ENCODE data around the gene APOL6.
"Not testable (repeated sequence)": the region's sequence is repeated elsewhere in the genome, so short reads cannot be mapped to it uniquely, and the experiment has no call there.

The APOL6 gene

DNA sequence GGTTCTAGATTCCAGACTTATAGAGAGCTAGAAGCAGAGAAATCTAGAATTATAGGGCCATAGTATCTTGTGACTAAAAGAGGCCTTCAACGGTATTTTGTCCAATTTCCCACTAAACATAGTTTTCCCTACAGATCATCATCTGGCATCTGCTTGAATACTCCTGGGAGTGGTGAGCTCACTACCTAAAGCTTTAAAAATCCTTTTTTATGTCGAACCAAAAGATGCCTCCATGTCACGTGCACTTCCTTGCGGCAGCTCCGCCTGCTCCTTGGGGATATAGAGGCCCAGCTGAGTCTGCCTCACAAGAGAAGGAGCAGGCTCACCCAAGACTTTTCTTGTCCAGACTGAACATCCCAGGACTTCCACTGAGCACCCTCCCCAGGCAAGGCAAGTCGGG, 26.8 kb upstream of the APOL6 start:
- Histone ChIP-seq H3K4me3 (no peak overlapping the region), H3K9me3 (no peaks in the 10 kb centered on the region), H3K27ac (no peak overlapping the region), H3K36me3 (no peaks in the 10 kb centered on the region), H3K27me3 (no peaks in the 10 kb centered on the region), H3K4me1 (peaks cover 0 to 26% (median 22%) of the 10 kb centered on the region in 4 donors)
- DNase-seq = no peak
- no peak for TF ChIP-seq CTCF (IDR thresholded peaks at IDR 0.05)
- intact Hi-C loops (cut with DNase I; ENCODE audit: low total_unique reads) = loop anchor here (5.0 kb wide), 1 partner anchor 189 kb away; no protein-coding TSS in a partner anchor

DNA sequence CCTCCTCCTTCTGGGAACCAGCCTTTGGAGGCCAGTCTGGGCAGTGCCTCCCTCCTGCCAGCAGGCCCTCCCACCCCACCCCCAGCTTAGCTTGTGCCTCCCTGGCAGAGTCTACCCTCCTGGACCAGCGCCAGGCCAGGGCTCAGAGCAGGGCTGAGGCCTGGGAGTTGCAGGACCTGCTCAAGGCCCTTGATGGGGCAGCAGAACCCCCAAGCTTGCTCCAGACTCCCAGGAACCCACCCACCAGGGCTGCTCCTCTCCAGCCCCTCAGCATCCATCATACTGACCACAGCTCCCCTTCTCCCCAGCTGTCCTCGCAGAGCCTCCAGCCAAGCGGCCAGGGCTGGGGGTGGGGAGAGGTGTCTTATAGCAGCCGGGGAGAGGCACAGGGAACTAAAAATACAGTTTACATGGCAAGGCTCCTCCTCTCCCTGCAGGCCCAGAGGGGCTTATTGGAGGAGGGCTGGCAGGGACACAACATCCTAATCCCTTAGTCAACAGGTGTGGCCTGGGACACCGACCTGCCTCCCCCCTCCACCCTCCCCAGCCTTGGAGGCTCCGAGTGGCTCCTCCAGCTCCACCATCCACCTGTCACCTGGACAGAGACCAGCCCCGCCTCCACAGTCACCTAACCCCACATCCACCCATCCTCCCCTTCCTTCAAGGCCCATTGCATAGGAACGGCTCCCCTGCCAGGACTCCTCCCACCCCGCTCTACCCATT, 25.9 kb upstream of the APOL6 start:
- peaks cover 0 to 31% (median 24%) of the 10 kb centered on the region in 4 donors for H3K4me1 ChIP-seq
- no peaks in the 10 kb centered on the region for H3K36me3 ChIP-seq
- H3K27ac ChIP-seq = peak overlapping the region in 1 of 2 donors; percentile 9
- H3K4me3 ChIP-seq = no peak overlapping the region
- no peak for DNase-seq
- no peaks in the 10 kb centered on the region for H3K9me3 ChIP-seq
- H3K27me3 ChIP-seq = no peaks in the 10 kb centered on the region
- TF ChIP-seq CTCF (IDR thresholded peaks at IDR 0.05) = no peak
- intact Hi-C loops (cut with DNase I; ENCODE audit: low total_unique reads) = loop anchor here (5.0 kb wide), 1 partner anchor 190 kb away; no protein-coding TSS in a partner anchor

- not testable (repeated sequence) for DNase-seq, H3K27ac ChIP-seq, H3K36me3 ChIP-seq, H3K27me3 ChIP-seq, H3K9me3 ChIP-seq, H3K4me3 ChIP-seq
- peaks cover 0 to 36% (median 24%) of the 10 kb centered on the region in 4 donors for H3K4me1 ChIP-seq
- intact Hi-C loops (cut with DNase I; ENCODE audit: low total_unique reads) = loop anchor here (5.0 kb wide), 1 partner anchor 192 kb away; no protein-coding TSS in a partner anchor
Observed at GRCh38 chr22:35623885-35624284, 24.4 kb upstream of the APOL6 start.

GRCh38 chr22:35624547-35624946, 23.7 kb upstream of the APOL6 start:
- H3K27ac ChIP-seq = no peak overlapping the region
- no peak for TF ChIP-seq CTCF (IDR thresholded peaks at IDR 0.05)
- no peaks in the 10 kb centered on the region for H3K27me3 ChIP-seq
- H3K36me3 ChIP-seq = no peaks in the 10 kb centered on the region
- no peak overlapping the region for H3K4me3 ChIP-seq
- peaks cover 0 to 43% (median 28%) of the 10 kb centered on the region in 4 donors for H3K4me1 ChIP-seq
- DNase-seq = no peak
- no peaks in the 10 kb centered on the region for H3K9me3 ChIP-seq
- intact Hi-C loops (cut with DNase I; ENCODE audit: low total_unique reads) = loop anchor here (5.0 kb wide), 1 partner anchor 192 kb away; no protein-coding TSS in a partner anchor

DNA sequence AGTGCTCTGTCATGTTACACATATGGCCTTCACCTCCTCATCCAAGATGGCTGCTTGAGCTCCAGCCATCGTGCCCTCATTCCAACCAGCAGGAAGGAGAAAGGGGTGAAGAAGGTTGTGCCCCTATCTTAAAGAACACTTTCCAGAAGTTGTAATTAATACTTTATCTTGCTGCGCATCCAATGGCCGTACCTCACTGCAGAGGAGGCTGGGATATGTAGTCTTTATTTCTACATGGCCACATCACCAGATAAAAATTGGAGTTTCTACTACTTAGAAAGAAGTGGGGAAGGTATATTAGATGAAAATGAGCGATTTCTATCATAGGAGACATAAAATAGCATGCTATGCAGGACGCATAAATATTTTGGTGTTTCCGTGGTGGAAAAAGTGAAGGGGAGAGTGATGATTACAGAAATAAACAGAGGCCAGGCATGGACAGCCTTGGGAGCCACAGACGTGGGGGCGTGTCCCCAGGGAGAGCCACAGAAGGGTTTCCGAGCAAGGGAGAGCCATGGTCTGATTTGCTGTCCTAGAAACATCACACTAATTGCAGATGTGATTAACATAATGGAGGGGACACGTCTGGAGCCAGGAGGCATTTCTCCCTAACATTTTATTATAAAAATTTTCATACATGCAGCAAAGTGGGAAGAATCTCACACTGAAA, 22.3 kb upstream of the APOL6 start:
- Histone ChIP-seq H3K9me3 (no peaks in the 10 kb centered on the region), H3K27ac (no peak overlapping the region), H3K36me3 (no peaks in the 10 kb centered on the region), H3K4me3 (no peak overlapping the region), H3K4me1 (peaks cover 0 to 53% (median 38%) of the 10 kb centered on the region in 4 donors), H3K27me3 (no peaks in the 10 kb centered on the region)
- no peak for TF ChIP-seq CTCF (IDR thresholded peaks at IDR 0.05)
- intact Hi-C loops (cut with DNase I; ENCODE audit: low total_unique reads) = loop anchor here (5.0 kb wide), 3 partner anchors 111 to 496 kb away; no protein-coding TSS in a partner anchor
- DNase-seq = no peak

All from tibial artery (tissue), 4 donors.